B cell (primary cell): ENCODE data around the gene BAZ2A.

Experiments
- CTCF ChIP-seq: fragments of 200-600 bp; IDR thresholded peaks from one replicate; pipeline ENCODE4 v1.8.0; 2022; ENCODE audit warnings: antibody characterized with exemption, mild to moderate bottlenecking
- EZH2 ChIP-seq: IDR thresholded peaks from 2 replicates; pipeline ENCODE4 v1.6.1; 2012; ENCODE audit warnings: borderline replicate concordance, low read depth, mild to moderate bottlenecking, moderate library complexity, low read length; ENCODE audit not compliant: insufficient read depth, poor library complexity, severe bottlenecking

- no peak for TF ChIP-seq CTCF
- TF ChIP-seq EZH2, result no peak
These were observed 2.8 kb upstream of the BAZ2A start for GRCh38 chr12:56632701-56633467.
